Fibroblast of villous mesenchyme (primary cell): ENCODE measurements around the gene SLC19A1. TPM values are rescaled to one million over a fixed set of nuclear protein-coding genes. Genes with fewer than 3 reads are reported as not detected.

Source experiments
- DNase-seq: peaks from one replicate; pipeline ENCODE4 v3.0.0-alpha.2; 2010; ENCODE audit warnings: low read depth
- H3K4me3 ChIP-seq: 2 replicates; pipeline ENCODE4 v1.5.1; 2011; ENCODE audit warnings: low read depth, mild to moderate bottlenecking, low read length
- CTCF ChIP-seq: IDR thresholded peaks from 2 replicates; pipeline ENCODE4 v1.5.1; 2012; ENCODE audit warnings: low read depth, mild to moderate bottlenecking, low read length; ENCODE audit not compliant: insufficient read depth
- total RNA-seq: library from RNA; depleted of rRNA; stranded (reverse); fragments of >200 nt; gene quantifications from 2 replicates; pipeline ENCODE4 v1.2.3, GENCODE V29; 2012

Gene SLC19A1
- total RNA-seq, 1 donor: 6.5 TPM

GRCh38 chr21:45453308-45453950 lies 88.8 kb downstream of the SLC19A1 start:
- H3K4me3 ChIP-seq: no peak overlapping the region
- TF ChIP-seq CTCF: no peak
- DNase-seq: no peak

- no peak for TF ChIP-seq CTCF
- DNase-seq: no peak
- H3K4me3 ChIP-seq: no peak overlapping the region
These were observed 89.4 kb downstream of the SLC19A1 start for GRCh38 chr21:45452696-45453307.

DNA sequence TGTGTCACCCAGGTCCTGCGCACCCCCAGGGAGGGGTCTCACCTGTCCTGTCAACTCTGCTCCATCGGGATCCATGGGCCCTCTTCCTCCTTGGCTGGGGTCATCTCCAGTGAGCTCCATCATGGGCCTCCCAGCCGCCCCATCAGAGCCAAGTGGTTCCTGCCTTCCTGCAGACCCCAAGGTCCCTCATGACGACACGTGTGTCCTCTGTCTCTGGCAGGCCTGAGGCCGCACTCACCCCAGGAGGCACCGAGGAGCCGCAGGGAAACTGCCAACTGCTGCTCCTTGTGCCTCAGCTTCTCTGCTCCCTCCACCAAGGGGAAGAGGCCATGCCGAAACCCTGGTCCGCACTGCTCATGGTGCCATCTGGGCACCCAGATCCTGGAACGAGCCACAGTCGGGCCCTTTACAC lies 90.5 kb downstream of the SLC19A1 start:
- DNase-seq: no peak
- no peak for TF ChIP-seq CTCF
- no peak overlapping the region for H3K4me3 ChIP-seq

GRCh38 chr21:45451091-45451740 lies 91.0 kb downstream of the SLC19A1 start:
- no peak overlapping the region for H3K4me3 ChIP-seq
- no peak for DNase-seq
- no peak for TF ChIP-seq CTCF

DNA sequence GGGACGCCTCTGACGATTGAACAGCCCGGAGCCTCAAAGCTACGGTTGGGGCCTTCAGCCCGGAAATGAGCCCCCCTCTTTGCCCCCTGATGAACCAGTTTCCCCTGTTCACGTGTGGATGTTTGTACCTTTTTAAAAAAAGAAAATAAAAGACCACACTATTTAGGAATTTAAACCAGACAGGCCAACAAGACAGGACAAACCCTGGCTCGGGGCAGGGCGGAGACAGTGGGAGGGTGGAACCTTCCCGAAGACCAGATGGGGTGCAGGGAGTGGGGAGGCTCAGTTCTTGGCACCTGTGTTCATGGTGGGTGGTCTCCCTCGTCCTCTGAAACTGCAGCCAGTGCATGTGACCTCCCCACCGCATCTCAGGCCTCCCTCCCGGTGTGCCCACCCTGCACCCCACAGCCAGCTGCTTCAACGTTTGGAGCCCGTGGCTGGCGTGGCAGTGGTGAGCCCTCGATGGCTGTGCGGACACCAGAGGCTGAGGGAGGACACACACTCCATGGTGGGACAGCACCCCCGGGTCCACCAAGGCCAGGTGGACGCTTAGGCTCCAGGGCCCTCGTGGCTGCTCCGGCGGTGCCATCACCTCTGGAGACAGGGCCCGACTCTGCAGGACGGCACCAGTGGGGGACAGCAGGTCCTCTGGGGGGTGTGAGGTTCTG lies 91.7 kb downstream of the SLC19A1 start:
- TF ChIP-seq CTCF: no peak
- no peak overlapping the region for H3K4me3 ChIP-seq
- DNase-seq: no peak

DNA sequence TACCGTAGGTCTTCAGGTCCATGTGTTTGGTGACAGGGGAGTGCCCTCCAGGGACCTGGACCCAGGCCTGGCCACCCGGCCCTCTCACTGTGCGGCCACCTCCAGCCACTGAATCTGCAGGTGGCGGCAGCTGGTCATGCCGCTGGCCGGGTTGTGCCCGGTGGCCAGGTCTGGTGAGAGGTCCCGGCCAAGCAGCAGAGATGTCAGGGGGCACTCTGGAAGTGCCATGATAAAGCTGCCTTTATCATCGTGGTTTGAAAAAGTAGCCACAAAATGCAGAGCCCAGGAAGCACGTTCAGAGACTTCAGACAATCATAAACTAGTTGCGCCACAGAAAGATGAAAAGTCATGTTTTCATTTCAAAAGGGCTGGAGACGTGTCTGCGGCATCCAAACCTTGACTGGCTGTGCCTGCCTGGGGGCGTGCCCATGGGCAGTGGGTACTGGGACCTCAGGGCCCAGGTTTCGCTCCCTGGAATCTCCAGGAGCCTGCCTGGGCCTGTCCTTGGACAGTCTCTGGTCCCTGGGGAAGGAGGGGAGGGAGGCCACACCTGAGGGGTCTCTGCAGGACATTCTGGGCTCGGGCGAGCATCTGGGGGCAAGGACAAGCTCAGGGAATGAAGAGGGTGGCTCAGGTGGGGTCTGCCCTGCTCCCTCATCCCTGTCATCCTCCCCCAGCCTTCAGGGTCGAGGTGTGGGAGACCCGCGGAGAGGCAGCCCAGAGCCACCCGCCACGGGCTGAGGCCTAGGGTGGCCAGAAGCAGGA lies 92.4 kb downstream of the SLC19A1 start:
- no peak overlapping the region for H3K4me3 ChIP-seq
- no peak for TF ChIP-seq CTCF
- DNase-seq: no peak
